A673 (cell line): ENCODE data around the gene RPH3AL. TPM values are rescaled to one million over a fixed set of nuclear protein-coding genes. Genes with fewer than 3 reads are reported as not detected.

ENCODE experiments used
- BruUV-seq: library from RNA; stranded (reverse); fragments of 400-500 nt; replicated peaks from 2 replicates; lab custom pipeline; 2021; lab: Mats Ljungman, UMichigan
- CTCF ChIA-PET: fragments of 300-600 bp; sonication (Branson Sonifier 250); formaldehyde crosslinking; loops from one replicate; lab custom pipeline; 2022; ENCODE audit warnings: antibody characterized with exemption; lab: Charles Lee
- POLR2A ChIA-PET: fragments of 300-600 bp; sonication (Branson Sonifier 250); formaldehyde crosslinking; loops from one replicate; lab custom pipeline; 2022; ENCODE audit warnings: antibody characterized with exemption; ENCODE audit not compliant: low non-redundant PET; lab: Charles Lee
- DNase-seq: peaks from one replicate; pipeline ENCODE4 v3.0.0-alpha.2; 2015; ENCODE audit warnings: low spot score
- H3K27ac ChIP-seq: fragments of 200-600 bp; sonication (generic); 2 replicates; pipeline ENCODE4 v1.5.1; 2016; ENCODE audit warnings: mixed run types, low read depth, mild to moderate bottlenecking, mixed read lengths, antibody characterized with exemption, low read length; ENCODE audit not compliant: poor library complexity, severe bottlenecking
- H3K27me3 ChIP-seq: fragments of 200-600 bp; sonication (generic); replicated peaks from 2 replicates; pipeline ENCODE4 v1.6.1; 2017; ENCODE audit warnings: mixed run types, low read depth, mild to moderate bottlenecking, mixed read lengths, antibody characterized with exemption, low read length; ENCODE audit not compliant: insufficient read depth, poor library complexity
- H3K36me3 ChIP-seq: fragments of 200-600 bp; sonication (generic); 2 replicates; pipeline ENCODE4 v1.6.1; 2016; ENCODE audit warnings: mixed run types, mild to moderate bottlenecking, mixed read lengths, antibody characterized with exemption, low read length; ENCODE audit not compliant: insufficient read depth, poor library complexity, severe bottlenecking
- H3K4me1 ChIP-seq: fragments of 200-600 bp; sonication (generic); 2 replicates; pipeline ENCODE4 v1.6.1; 2017; ENCODE audit warnings: mixed run types, mild to moderate bottlenecking, mixed read lengths, antibody characterized with exemption, low read length; ENCODE audit not compliant: insufficient read depth, poor library complexity, severe bottlenecking
- H3K4me3 ChIP-seq: fragments of 200-600 bp; sonication (generic); 2 replicates; pipeline ENCODE4 v1.5.1; 2016; ENCODE audit warnings: low read depth, mixed run types, mild to moderate bottlenecking, mixed read lengths, low read length; ENCODE audit not compliant: poor library complexity, severe bottlenecking
- H3K9me3 ChIP-seq: fragments of 200-600 bp; sonication (generic); 2 replicates; pipeline ENCODE4 v1.6.1; 2016; ENCODE audit warnings: mixed run types, low read depth, mild to moderate bottlenecking, mixed read lengths, antibody characterized with exemption, low read length; ENCODE audit not compliant: poor library complexity, severe bottlenecking
- CTCF ChIP-seq: fragments of 300-800, 200-600 bp; sonication (generic); conservative IDR thresholded peaks from 2 replicates; pipeline ENCODE4 v1.5.1; 2017; ENCODE audit warnings: low read depth, mild to moderate bottlenecking, antibody characterized with exemption, low read length, moderate library complexity, mixed read lengths
- EZH2 ChIP-seq: fragments of 200-600 bp; sonication (generic); IDR thresholded peaks from 2 replicates; pipeline ENCODE4 v1.6.1; 2017; ENCODE audit warnings: borderline replicate concordance, low read depth, mild to moderate bottlenecking, mixed read lengths, antibody characterized with exemption, low read length; ENCODE audit not compliant: poor library complexity, severe bottlenecking
- intact Hi-C: fragments of 100-400 bp; cut with micrococcal nuclease; formaldehyde crosslinking; loops from one replicate; pipeline ENCODE4 v1.10.0; 2022; ENCODE audit not compliant: unreplicated experiment
- total RNA-seq: library from RNA; stranded (reverse); gene quantifications from 2 replicates; pipeline ENCODE4 v1.2.3, GENCODE V29; 2021

RPH3AL gene
- total RNA-seq, 1 experiment from 2014 or later: 0.82 TPM

GRCh38 chr17:382644-383533 is 30.3 kb upstream of the RPH3AL start:
- intact Hi-C loops: no loop called here
- POLR2A ChIA-PET: no interaction called here
- CTCF ChIA-PET: no interaction called here

GRCh38 chr17:381941-382643 is 29.5 kb upstream of the RPH3AL start:
- no peak overlapping the region for H3K4me3 ChIP-seq
- DNase-seq: no peak

More at GRCh38 chr17:382644-383533, 30.3 kb upstream of the RPH3AL start:
- Histone ChIP-seq H3K36me3 (no peaks in the 10 kb centered on the region), H3K4me3 (no peak overlapping the region), H3K27ac (no peak overlapping the region), H3K9me3 (no peaks in the 10 kb centered on the region), H3K27me3 (no peaks in the 10 kb centered on the region), H3K4me1 (peaks cover 3% of the 10 kb centered on the region)
- no TSS peak for BruUV-seq
- TF ChIP-seq CTCF: no peak
- no peak for TF ChIP-seq EZH2
- DNase-seq: peak; percentile 37

GRCh38 chr17:381516-381915 is 28.9 kb upstream of the RPH3AL start:
- DNase-seq: no peak
- BruUV-seq: no TSS peak
- CTCF ChIA-PET: no interaction called here
- H3K27ac ChIP-seq: no peak overlapping the region
- H3K4me1 ChIP-seq: peaks cover 3% of the 10 kb centered on the region
- TF ChIP-seq EZH2 (no peak), CTCF (no peak)
- no peaks in the 10 kb centered on the region for H3K36me3 ChIP-seq
- no peaks in the 10 kb centered on the region for H3K27me3 ChIP-seq
- POLR2A ChIA-PET: no interaction called here
- H3K9me3 ChIP-seq: no peaks in the 10 kb centered on the region
- H3K4me3 ChIP-seq: no peak overlapping the region
- intact Hi-C loops: no loop called here

More at GRCh38 chr17:381941-382643, 29.5 kb upstream of the RPH3AL start:
- Histone ChIP-seq H3K36me3 (no peaks in the 10 kb centered on the region), H3K27me3 (no peaks in the 10 kb centered on the region), H3K27ac (no peak overlapping the region), H3K9me3 (no peaks in the 10 kb centered on the region), H3K4me1 (peaks cover 3% of the 10 kb centered on the region)
- POLR2A ChIA-PET: no interaction called here
- CTCF ChIA-PET: no interaction called here
- intact Hi-C loops: no loop called here
- TF ChIP-seq CTCF: no peak
- no peak for TF ChIP-seq EZH2
- no TSS peak for BruUV-seq
